Right lobe of liver (tissue), 6 donors: ENCODE measurements around the gene CEP128. TPM values are rescaled to one million over a fixed set of nuclear protein-coding genes. Genes with fewer than 3 reads are reported as not detected.

Experiments
- ATAC-seq, 4 donors: fragments of 200-7000 bp; cut with Tn5 transposase; one replicate each; pipeline ENCODE4 v1.9.1; 2020; ENCODE audit warnings: mild to moderate bottlenecking in 4 of 4, moderate library complexity in 4 of 4
- DNase-seq, 3 donors: peaks; one replicate each; pipeline ENCODE4 v3.0.0-alpha.2; 2020
- H3K27ac ChIP-seq, 3 donors: fragments of 200-600 bp; one replicate each; pipeline ENCODE4 v1.8.0; 2022
- H3K27me3 ChIP-seq, 2 donors: fragments of 200-600 bp; one replicate each; pipeline ENCODE4 v1.8.0; 2022
- H3K36me3 ChIP-seq, 4 donors: fragments of 200-600 bp; sonication (generic) in 1 of 4; one replicate each; pipeline versions ENCODE4 v1.5.1 to v1.8.0; 2017 to 2022; ENCODE audit warnings: control low read depth in 1 of 4
- H3K4me1 ChIP-seq, 4 donors: fragments of 200-600 bp; sonication (generic) in 1 of 4; one replicate each; pipeline versions ENCODE4 v1.5.1 to v1.8.0; 2017 to 2022; ENCODE audit warnings: control low read depth in 1 of 4
- H3K4me3 ChIP-seq, 3 donors: fragments of 200-600 bp; one replicate each; pipeline ENCODE4 v1.8.0; 2022
- H3K9me3 ChIP-seq, 4 donors: fragments of 200-600 bp; sonication (generic) in 1 of 4; one replicate each; pipeline versions ENCODE4 v1.5.1 to v1.8.0; 2017 to 2022; ENCODE audit warnings: control low read depth in 1 of 4
- CTCF ChIP-seq, 4 donors: fragments of 200-600 bp in 3 of 4; fragments of 450-650 bp in 1 of 4; IDR thresholded peaks; one replicate each; pipeline versions ENCODE4 v1.5.1 to v1.8.0; 2016 to 2022; ENCODE audit warnings: antibody characterized with exemption in 4 of 4, mild to moderate bottlenecking in 2 of 4
- POLR2A ChIP-seq: fragments of 450-650 bp; IDR thresholded peaks from one replicate; pipeline ENCODE4 v1.6.1; 2017; ENCODE audit warnings: antibody characterized with exemption, mild to moderate bottlenecking
- WGBS: methylation state at CpG from one replicate; pipeline ENCODE4 v1.1.6; 2018; ENCODE audit warnings: low coverage, low lambda C conversion rate; ENCODE audit not compliant: insufficient coverage; ENCODE audit errors: missing lambda C conversion rate; 5-methylcytosine and 5-hydroxymethylcytosine counted together
- intact Hi-C, 2 donors: fragments of 100-400 bp; cut with DNase I; formaldehyde crosslinking; loops; one replicate each; pipeline versions ENCODE4 v1.11.2 to v1.14.1; 2022
- total RNA-seq, 6 experiments: library from RNA; depleted of rRNA in 2 of 6; stranded (reverse); fragments of >200 nt in 2 of 6; fragmentation: NEBNext Ultra II Directional in 3 of 6; extraction: Animal tissue kit (Norgen Biotek cat#: 25700) in 3 of 6; gene quantifications; one replicate each; pipeline versions ENCODE4 v1.1.0 to v1.2.4, GENCODE V29; 2016 to 2023
- donor health status: DM: no; HTN: yes; CAD: no.
- donor health status: DM: no; HTN: no; CAD: no.
- donor health status: DM: no; HTN: no; CAD: no.
- donor health status: DM: no; HTN: yes; CAD: no.
- donor health status: DM: no; HTN: yes; CAD: no.

The CEP128 gene
- total RNA-seq, 6 experiments from 2014 or later: 0.81 to 9.5 (median 1.7) TPM

- 92% methylated on average over 5 of the region's 5 CpGs for WGBS
These were observed 447.9 kb downstream of the CEP128 start for GRCh38 chr14:80493620-80494019.

GRCh38 chr14:80491650-80492049, 449.9 kb downstream of the CEP128 start:
- Histone ChIP-seq H3K9me3 (no peaks in the 10 kb centered on the region), H3K36me3 (no peaks in the 10 kb centered on the region), H3K4me3 (no peak overlapping the region), H3K4me1 (no peaks in the 10 kb centered on the region), H3K27ac (no peak overlapping the region), H3K27me3 (no peaks in the 10 kb centered on the region)
- intact Hi-C loops: no loop called here
- WGBS: 47% methylated on average over 2 of the region's 2 CpGs
- DNase-seq (no peak), ATAC-seq (no peak)
- no peak for TF ChIP-seq POLR2A
- TF ChIP-seq CTCF (IDR thresholded peaks at IDR 0.05): no peak

More at GRCh38 chr14:80493620-80494019, 447.9 kb downstream of the CEP128 start:
- Histone ChIP-seq H3K4me3 (no peak overlapping the region), H3K27me3 (no peaks in the 10 kb centered on the region), H3K9me3 (no peaks in the 10 kb centered on the region), H3K27ac (no peak overlapping the region), H3K4me1 (no peaks in the 10 kb centered on the region), H3K36me3 (no peaks in the 10 kb centered on the region)
- DNase-seq: no peak
- intact Hi-C loops: no loop called here
- ATAC-seq: no peak
- TF ChIP-seq POLR2A: no peak
- no peak for TF ChIP-seq CTCF (IDR thresholded peaks at IDR 0.05)

GRCh38 chr14:80491131-80491530, 450.4 kb downstream of the CEP128 start:
- intact Hi-C loops: no loop called here
- H3K27ac ChIP-seq: no peak overlapping the region
- no peaks in the 10 kb centered on the region for H3K4me1 ChIP-seq
- DNase-seq (no peak), ATAC-seq (no peak)
- WGBS: 53% methylated on average over 4 of the region's 4 CpGs
- no peaks in the 10 kb centered on the region for H3K27me3 ChIP-seq
- no peak for TF ChIP-seq CTCF (IDR thresholded peaks at IDR 0.05)
- TF ChIP-seq POLR2A: no peak
- H3K36me3 ChIP-seq: no peaks in the 10 kb centered on the region
- no peaks in the 10 kb centered on the region for H3K9me3 ChIP-seq
- no peak overlapping the region for H3K4me3 ChIP-seq

- ATAC-seq: no peak
- WGBS: 77% methylated on average over 3 of the region's 3 CpGs
These were observed 452.0 kb downstream of the CEP128 start for GRCh38 chr14:80489513-80489912.

More at GRCh38 chr14:80489513-80489912, 452.0 kb downstream of the CEP128 start:
- no peak overlapping the region for H3K4me3 ChIP-seq
- TF ChIP-seq POLR2A (no peak), CTCF (IDR thresholded peaks at IDR 0.05) (no peak)
- no peaks in the 10 kb centered on the region for H3K36me3 ChIP-seq
- H3K4me1 ChIP-seq: no peaks in the 10 kb centered on the region
- intact Hi-C loops: no loop called here
- no peak for DNase-seq
- no peaks in the 10 kb centered on the region for H3K27me3 ChIP-seq
- H3K27ac ChIP-seq: no peak overlapping the region
- H3K9me3 ChIP-seq: no peaks in the 10 kb centered on the region
